Erythroblast (primary cell): ENCODE measurements around the gene SYDE2.

Experiments
- DNase-seq, 2 experiments: peaks; one replicate each; lab custom pipeline; 2025; lab: John Stamatoyannopoulos, UW
- GATA1 ChIP-seq: IDR thresholded peaks from 2 replicates; pipeline ENCODE4 v1.6.1; 2011; ENCODE audit warnings: low read depth, mild to moderate bottlenecking, control low read depth, low read length, moderate library complexity
- POLR2A ChIP-seq: IDR thresholded peaks from 2 replicates; pipeline ENCODE4 v1.6.1; 2011; ENCODE audit warnings: mild to moderate bottlenecking, low read length

Gene SYDE2

DNA sequence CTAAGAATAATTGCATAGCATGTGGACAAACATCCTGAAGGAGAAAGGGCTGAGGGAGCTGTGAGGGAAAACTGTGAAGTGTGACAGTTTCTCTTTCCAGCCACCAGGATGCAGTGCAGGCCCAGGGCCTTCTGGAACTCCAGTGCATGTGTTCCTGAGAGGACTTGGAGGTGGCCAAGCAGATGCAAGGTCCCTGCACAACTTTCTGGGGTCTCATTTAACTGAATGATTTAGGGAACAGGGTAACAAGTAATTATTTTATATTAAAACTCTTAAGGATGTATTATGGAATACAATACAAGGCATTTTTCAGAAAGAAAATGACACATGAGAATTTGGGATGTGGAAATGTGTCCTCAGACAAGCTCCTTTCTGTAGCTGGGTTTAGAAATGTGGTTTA lies 91.3 kb downstream of the SYDE2 start:
- peak; percentile 70 to 77 for DNase-seq
- TF ChIP-seq POLR2A (no peak), GATA1 (no peak)
